HCT116 (cell line): ENCODE results near the gene DPH1. TPM values are rescaled to one million over a fixed set of nuclear protein-coding genes. Genes with fewer than 3 reads are reported as not detected.

Experiments
- ATAC-seq: fragments of 200-7000 bp; cut with Tn5 transposase; 2 replicates; pipeline ENCODE4 v1.9.1; 2020; ENCODE audit warnings: mild to moderate bottlenecking, moderate library complexity
- BruUV-seq: library from RNA; stranded (reverse); fragments of 400-500 nt; replicated peaks from 2 replicates; lab custom pipeline; 2021; lab: Mats Ljungman, UMichigan
- CTCF ChIA-PET: fragments of 300-600 bp; sonication (Branson Sonifier 250); formaldehyde crosslinking; loops from one replicate; lab custom pipeline; 2021; ENCODE audit warnings: antibody characterized with exemption; lab: Charles Lee
- POLR2A ChIA-PET: fragments of 300-600, 350-600 bp; sonication (Branson Sonifier 250); formaldehyde crosslinking; loops from one replicate; lab custom pipeline; 2021; ENCODE audit warnings: antibody characterized with exemption; lab: Charles Lee
- RAD21 ChIA-PET, 2 experiments: fragments of 300-600 bp; sonication (Branson Sonifier 250); formaldehyde crosslinking; loops; one replicate each; lab custom pipeline; 2023; ENCODE audit warnings: low total read pairs in 2 of 2; ENCODE audit not compliant: uncharacterized antibody in 2 of 2, unreplicated experiment in 2 of 2, low non-redundant PET in 1 of 2; lab: Charles Lee
- DNase-seq: peaks from one replicate; pipeline ENCODE4 v3.0.0-alpha.2; 2010; ENCODE audit warnings: low read depth, low spot score
- H2AFZ ChIP-seq: fragments of 200-600 bp; shearing (Covaris generic), sonication (generic); 2 replicates; pipeline ENCODE4 v1.6.1; 2017; ENCODE audit warnings: low read depth, mixed run types, mixed read lengths, antibody characterized with exemption, low read length; ENCODE audit not compliant: poor library complexity, severe bottlenecking
- H3K27ac ChIP-seq: 2 replicates; pipeline ENCODE4 v1.5.1; 2012; ENCODE audit warnings: low read depth, low read length
- H3K27me3 ChIP-seq: fragments of 200-600 bp; sonication (generic); 2 replicates; pipeline ENCODE4 v1.6.1; 2016; ENCODE audit warnings: mixed run types, low read length, mixed read lengths; ENCODE audit not compliant: insufficient read depth
- H3K36me3 ChIP-seq, 2 experiments: fragments of 200-500 bp in 1 of 2; fragments of 200-600 bp in 1 of 2; sonication (Bioruptor generic) in 1 of 2; sonication (generic) in 1 of 2; 2 replicates each; pipeline versions ENCODE4 v1.5.1 to v1.6.1; 2014 to 2016; ENCODE audit warnings: low read length in 2 of 2, inconsistent platforms in 1 of 2, mixed read lengths in 1 of 2, mixed run types in 1 of 2; ENCODE audit not compliant: insufficient read depth in 2 of 2, control insufficient read depth in 1 of 2
- H3K4me1 ChIP-seq, 2 experiments: fragments of 200-600 bp in 1 of 2; sonication (generic) in 1 of 2; 2 replicates each; pipeline versions ENCODE4 v1.5.1 to v1.6.1; 2012 to 2017; ENCODE audit warnings: low read length in 2 of 2, inconsistent platforms in 1 of 2, mild to moderate bottlenecking in 1 of 2, mixed read lengths in 1 of 2, mixed run types in 1 of 2, moderate library complexity in 1 of 2; ENCODE audit not compliant: insufficient read depth in 2 of 2, control insufficient read depth in 1 of 2
- H3K4me2 ChIP-seq: fragments of 200-600 bp; sonication (generic); 2 replicates; pipeline ENCODE4 v1.6.1; 2017; ENCODE audit warnings: mixed run types, low read length, mixed read lengths
- H3K4me3 ChIP-seq, 2 experiments: fragments of 200-600 bp in 1 of 2; sonication (generic) in 1 of 2; replicated peaks in 1 of 2; 2 replicates each; pipeline ENCODE4 v1.5.1; 2011 to 2016; ENCODE audit warnings: low read length in 2 of 2, control low read depth in 1 of 2, low read depth in 1 of 2, mild to moderate bottlenecking in 1 of 2, mixed read lengths in 1 of 2, mixed run types in 1 of 2
- H3K79me2 ChIP-seq: fragments of 200-600 bp; sonication (generic); 2 replicates; pipeline ENCODE4 v1.6.1; 2017; ENCODE audit warnings: mild to moderate bottlenecking, mixed run types, low read length, moderate library complexity, mixed read lengths; ENCODE audit not compliant: insufficient read depth
- H3K9ac ChIP-seq: fragments of 200-600 bp; sonication (generic); 2 replicates; pipeline ENCODE4 v1.6.1; 2016; ENCODE audit warnings: low read length, mixed read lengths
- H3K9me2 ChIP-seq: fragments of 200-600 bp; sonication (generic), shearing (Covaris generic); 2 replicates; pipeline ENCODE4 v1.6.1; 2017; ENCODE audit warnings: mixed run types, mild to moderate bottlenecking, moderate library complexity; ENCODE audit not compliant: insufficient read depth
- H3K9me3 ChIP-seq, 2 experiments: fragments of 200-500 bp in 1 of 2; fragments of 200-600 bp in 1 of 2; sonication (Bioruptor generic) in 1 of 2; sonication (generic) in 1 of 2; 2 replicates each; pipeline ENCODE4 v1.6.1; 2014 to 2017; ENCODE audit warnings: low read length in 2 of 2, mixed read lengths in 2 of 2, inconsistent platforms in 1 of 2, low read depth in 1 of 2, mild to moderate bottlenecking in 1 of 2, mixed run types in 1 of 2, moderate library complexity in 1 of 2; ENCODE audit not compliant: control insufficient read depth in 1 of 2, insufficient read depth in 1 of 2
- H4K20me1 ChIP-seq: fragments of 200-600 bp; sonication (generic), shearing (Covaris generic); 2 replicates; pipeline ENCODE4 v1.6.1; 2017; ENCODE audit warnings: mixed run types, mild to moderate bottlenecking, moderate library complexity; ENCODE audit not compliant: insufficient read depth
- CTCF ChIP-seq, 3 experiments: fragments of 200-600 bp in 1 of 3; sonication (generic) in 1 of 3; IDR thresholded peaks in 2 of 3; conservative IDR thresholded peaks in 1 of 3; 2 replicates each; pipeline ENCODE4 v1.5.1; 2012 to 2017; ENCODE audit warnings: low read depth in 2 of 3, low read length in 2 of 3, antibody characterized with exemption in 1 of 3, borderline replicate concordance in 1 of 3, control low read depth in 1 of 3, mild to moderate bottlenecking in 1 of 3, mixed read lengths in 1 of 3, mixed run types in 1 of 3, moderate library complexity in 1 of 3; ENCODE audit not compliant: insufficient read depth in 1 of 3
- EGR1 ChIP-seq: IDR thresholded peaks from 2 replicates; pipeline ENCODE4 v1.6.1; 2012; ENCODE audit warnings: low read depth
- EZH2 ChIP-seq: fragments of 200-600 bp; sonication (generic); IDR thresholded peaks from 2 replicates; pipeline ENCODE4 v1.6.1; 2017; ENCODE audit warnings: antibody characterized with exemption, mixed run types
- EZH2phosphoT487 ChIP-seq: fragments of 200-600 bp; IDR thresholded peaks from 2 replicates; pipeline ENCODE4 v1.6.1; 2018; ENCODE audit warnings: antibody characterized with exemption, borderline replicate concordance
- FOSL1 ChIP-seq: IDR thresholded peaks from 2 replicates; pipeline ENCODE4 v1.6.1; 2012; ENCODE audit warnings: low read depth
- REST ChIP-seq: IDR thresholded peaks from 2 replicates; pipeline ENCODE4 v1.6.1; 2012; ENCODE audit warnings: low read depth
- TCF7L2 ChIP-seq: IDR thresholded peaks from 2 replicates; pipeline ENCODE4 v1.7.0; 2011; ENCODE audit warnings: borderline replicate concordance, inconsistent platforms; ENCODE audit not compliant: insufficient read depth, insufficient read length; ENCODE audit errors: extremely low read depth
- ZNF274 ChIP-seq: fragments of 200-500 bp; sonication (Bioruptor generic); IDR thresholded peaks from 2 replicates; pipeline ENCODE4 v1.6.1; 2014; ENCODE audit warnings: mild to moderate bottlenecking, low read depth, low read length, inconsistent platforms
- intact Hi-C: fragments of 100-400 bp; cut with micrococcal nuclease; formaldehyde crosslinking; loops from 2 replicates; pipeline ENCODE4 v1.10.0; 2022
- total RNA-seq: library from RNA; stranded (reverse); gene quantifications from one replicate; pipeline ENCODE4 v1.2.1, GENCODE V29; 2021; ENCODE audit not compliant: unreplicated experiment

The DPH1 gene
- total RNA-seq, 1 experiment from 2014 or later = 47.2 TPM

GRCh38 chr17:2008332-2009126, 21.4 kb upstream of the DPH1 start:
- RAD21 ChIA-PET = no interaction called here
- POLR2A ChIA-PET = no interaction called here
- H4K20me1 ChIP-seq = no peaks in the 10 kb centered on the region
- no TSS peak for BruUV-seq
- intact Hi-C loops = no loop called here
- CTCF ChIA-PET = no interaction called here
- DNase-seq = no peak
- no peak overlapping the region for H2AFZ ChIP-seq
- peaks cover 8 to 11% of the 10 kb centered on the region in 2 experiments; a peak in 3 of 4 replicates for H3K4me1 ChIP-seq
- no peak overlapping the region for H3K27ac ChIP-seq
- H3K9ac ChIP-seq = no peak overlapping the region
- no peak for ATAC-seq
- no peaks in the 10 kb centered on the region for H3K9me2 ChIP-seq
- no peaks in the 10 kb centered on the region for H3K36me3 ChIP-seq
- H3K4me3 ChIP-seq = no peak overlapping the region
- H3K4me2 ChIP-seq = no peak overlapping the region
- no peaks in the 10 kb centered on the region for H3K9me3 ChIP-seq
- H3K27me3 ChIP-seq = no peaks in the 10 kb centered on the region
- TF ChIP-seq FOSL1 (no peak), CTCF (IDR thresholded peaks at IDR 0.05 in 2 of 3, conservative IDR thresholded peaks at IDR 0.05 in 1 of 3; ENCODE audit: borderline replicate concordance in 1 of 3, insufficient read depth in 1 of 3, low read depth in 2 of 3, low read length in 2 of 3) (no peak), REST (no peak), EZH2 (no peak), ZNF274 (no peak), TCF7L2 (no peak), EZH2phosphoT487 (no peak), EGR1 (no peak)
- no peaks in the 10 kb centered on the region for H3K79me2 ChIP-seq
